GM18867 (cell line): ENCODE measurements around the gene NAV1.

Experiments
- ATAC-seq: cut with Tn5 transposase; IDR thresholded peaks from one replicate; pipeline ENCODE4 v1.9.1; 2021; ENCODE audit warnings: mild to moderate bottlenecking, moderate library complexity; ENCODE audit not compliant: unreplicated experiment

NAV1 gene

DNA sequence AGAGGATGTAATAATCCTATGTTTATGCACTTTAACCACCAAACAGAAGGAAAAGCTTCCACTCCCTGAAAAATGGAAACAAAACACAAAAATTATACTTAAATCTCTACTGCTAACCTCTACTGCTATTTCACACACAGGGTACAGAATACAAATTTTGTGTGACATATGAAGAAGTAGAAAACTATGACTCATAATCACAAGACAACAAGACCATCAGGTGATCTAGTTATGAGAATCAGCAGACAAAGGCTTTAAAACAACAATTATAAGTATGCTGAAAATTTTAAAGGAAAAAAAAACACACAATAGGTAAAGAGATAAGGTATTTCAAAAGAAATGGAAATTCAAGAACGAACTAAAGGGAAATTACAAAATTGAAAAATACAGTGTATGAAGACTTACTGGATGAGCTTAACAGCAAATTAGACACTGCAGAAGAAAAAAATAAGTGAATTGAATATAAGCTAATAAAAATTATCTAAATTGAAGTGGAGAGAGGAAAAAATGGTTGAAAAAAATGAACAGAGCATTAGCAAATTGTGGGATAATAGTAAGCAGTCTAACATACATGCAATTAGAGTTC is 13.6 kb upstream of the NAV1 start:
- ATAC-seq = no peak

DNA sequence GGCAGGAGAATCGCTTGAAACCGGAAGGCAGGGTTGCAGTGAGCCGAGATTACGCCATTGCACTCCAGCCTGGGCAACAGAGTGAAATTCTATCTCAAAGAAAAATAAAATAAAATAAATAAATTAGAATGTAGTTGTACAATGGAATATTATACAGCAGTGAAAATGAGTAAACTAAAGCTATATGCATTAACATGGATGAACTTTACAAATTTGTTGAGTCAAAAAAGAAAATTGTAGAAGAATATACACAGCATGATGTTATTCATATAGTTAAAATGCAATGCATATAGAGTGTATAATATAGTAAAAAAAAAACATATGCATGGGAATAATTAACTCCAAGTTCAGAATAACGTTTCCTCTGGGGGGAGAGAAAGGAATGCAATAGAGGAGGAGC is 11.0 kb upstream of the NAV1 start:
- no peak for ATAC-seq

DNA sequence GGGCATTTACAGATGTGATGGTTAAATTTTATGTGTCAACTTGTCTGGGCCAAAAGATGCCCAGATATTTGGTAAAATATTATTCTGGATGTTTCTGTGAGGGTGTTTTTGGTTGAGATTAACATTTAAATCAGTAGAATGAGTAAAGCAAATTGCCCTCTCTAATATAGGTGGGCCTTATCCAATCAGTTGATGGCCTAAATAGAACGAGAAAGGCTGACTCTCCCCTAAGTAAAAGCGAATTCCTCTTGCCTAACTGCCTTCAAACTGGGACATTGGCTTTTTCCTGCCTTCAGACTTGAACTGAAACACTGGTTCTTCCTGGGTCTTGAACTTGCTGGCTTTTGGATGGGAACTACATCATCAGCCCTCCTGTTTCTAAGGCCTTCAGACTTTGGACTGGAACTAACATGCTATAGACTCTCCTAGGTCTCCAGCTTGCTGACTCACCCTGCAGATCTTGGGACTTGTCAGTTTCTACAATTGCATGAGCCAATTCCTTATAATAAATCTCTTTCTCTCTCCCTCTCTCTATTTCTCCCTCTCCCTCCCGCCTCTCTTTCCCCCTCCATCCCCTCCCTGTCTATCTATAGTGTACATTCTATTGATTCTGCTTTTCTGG is 10.2 kb upstream of the NAV1 start:
- no peak for ATAC-seq

DNA sequence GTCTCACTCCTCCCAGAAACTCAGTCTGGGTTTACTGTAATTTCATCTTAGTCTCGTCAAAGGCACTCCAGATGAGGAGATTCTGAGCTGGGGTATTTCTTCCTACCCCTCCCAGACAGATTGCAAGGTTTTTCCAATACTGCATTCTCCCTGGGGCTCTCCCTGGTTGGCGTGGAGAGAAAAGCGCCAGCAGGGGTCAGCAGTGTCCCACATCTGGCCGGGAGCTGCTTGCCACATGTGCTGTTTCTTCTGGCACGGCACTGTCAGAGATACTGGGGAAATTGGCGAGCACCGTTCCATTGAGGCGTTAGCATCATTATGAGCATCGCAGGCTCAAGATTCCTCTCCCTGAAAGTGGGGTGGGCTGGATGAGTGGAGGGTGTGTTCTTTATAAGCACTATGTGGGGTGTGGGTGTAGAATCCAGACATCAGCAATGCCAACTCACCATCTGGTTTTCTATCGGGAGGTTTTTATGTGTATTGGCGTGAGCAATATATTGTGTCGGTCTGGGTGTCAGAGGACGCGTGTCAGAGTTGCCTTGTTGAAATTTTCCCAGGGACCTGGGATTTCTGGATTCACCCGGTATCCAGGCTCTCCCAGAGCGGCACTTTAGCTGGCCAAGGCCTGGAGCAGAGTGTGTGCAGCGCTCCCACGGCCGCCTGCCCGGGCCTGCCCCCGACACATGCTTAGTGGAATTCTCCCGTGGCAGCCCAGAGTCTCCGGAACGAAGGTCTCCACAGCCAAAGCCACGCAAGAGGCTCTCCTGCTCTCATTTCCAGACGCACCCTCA is 8.0 kb upstream of the NAV1 start:
- ATAC-seq = no peak

DNA sequence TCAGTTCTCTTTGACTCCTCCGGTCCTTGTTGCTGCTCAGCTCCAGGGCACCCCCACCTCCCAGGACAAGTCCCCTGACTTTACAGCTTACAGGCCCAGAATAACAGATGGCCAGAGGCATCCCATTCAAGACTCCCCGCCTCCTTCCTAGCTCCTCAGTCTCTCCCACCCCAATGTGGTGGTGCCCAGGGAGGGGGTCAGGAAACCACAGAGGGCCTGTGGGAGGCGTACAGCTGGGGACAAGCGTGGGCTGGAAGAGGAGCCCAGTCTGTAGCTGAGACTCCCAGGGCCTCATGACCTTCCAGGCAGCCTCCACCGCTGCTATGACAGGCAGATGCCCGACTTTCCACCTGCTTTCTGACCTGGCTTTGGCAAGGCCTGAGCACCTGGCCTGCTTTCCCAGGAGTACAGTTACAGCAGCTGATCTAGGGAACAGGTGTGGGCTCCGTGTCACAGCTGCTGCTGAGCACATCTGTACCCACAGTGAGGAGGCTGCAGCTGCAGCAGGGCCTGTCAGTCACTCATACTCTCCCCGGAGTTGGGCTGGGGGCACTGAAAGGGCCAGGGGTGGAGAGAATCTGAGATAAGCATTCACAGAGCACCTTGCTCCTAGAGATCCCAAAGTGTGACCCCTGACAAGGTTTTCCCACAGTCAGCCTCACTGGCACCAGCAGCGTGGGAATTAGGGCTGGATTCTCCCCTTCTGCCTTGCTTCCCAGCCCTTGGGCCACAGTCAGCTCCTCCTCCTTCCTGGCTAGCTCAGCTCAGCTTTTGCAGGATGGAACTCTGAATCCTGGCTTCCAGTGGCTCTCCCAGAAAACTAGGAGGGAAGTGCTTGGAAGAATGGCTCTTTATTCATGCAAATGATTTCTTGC is 7.1 kb upstream of the NAV1 start:
- no peak for ATAC-seq

DNA sequence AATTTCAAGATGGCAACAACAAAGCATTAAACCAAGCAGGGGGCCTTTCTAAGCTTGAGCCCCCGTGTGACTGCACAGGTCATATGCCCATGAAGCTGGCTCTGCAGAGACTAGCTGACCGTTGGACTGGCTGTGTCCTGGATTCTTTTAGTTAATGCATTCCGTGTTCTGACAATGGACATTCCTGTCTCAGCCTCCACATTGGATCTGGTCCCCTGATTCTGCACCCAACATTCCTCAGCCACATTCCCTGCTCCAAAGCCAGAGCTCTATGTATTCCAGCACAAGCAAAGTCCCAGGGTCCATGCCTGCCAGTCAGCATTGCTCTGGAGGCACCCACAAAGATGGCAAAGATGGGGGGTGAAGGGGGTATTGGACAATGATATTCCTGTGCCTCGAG is 5.1 kb upstream of the NAV1 start:
- ATAC-seq = no peak

DNA sequence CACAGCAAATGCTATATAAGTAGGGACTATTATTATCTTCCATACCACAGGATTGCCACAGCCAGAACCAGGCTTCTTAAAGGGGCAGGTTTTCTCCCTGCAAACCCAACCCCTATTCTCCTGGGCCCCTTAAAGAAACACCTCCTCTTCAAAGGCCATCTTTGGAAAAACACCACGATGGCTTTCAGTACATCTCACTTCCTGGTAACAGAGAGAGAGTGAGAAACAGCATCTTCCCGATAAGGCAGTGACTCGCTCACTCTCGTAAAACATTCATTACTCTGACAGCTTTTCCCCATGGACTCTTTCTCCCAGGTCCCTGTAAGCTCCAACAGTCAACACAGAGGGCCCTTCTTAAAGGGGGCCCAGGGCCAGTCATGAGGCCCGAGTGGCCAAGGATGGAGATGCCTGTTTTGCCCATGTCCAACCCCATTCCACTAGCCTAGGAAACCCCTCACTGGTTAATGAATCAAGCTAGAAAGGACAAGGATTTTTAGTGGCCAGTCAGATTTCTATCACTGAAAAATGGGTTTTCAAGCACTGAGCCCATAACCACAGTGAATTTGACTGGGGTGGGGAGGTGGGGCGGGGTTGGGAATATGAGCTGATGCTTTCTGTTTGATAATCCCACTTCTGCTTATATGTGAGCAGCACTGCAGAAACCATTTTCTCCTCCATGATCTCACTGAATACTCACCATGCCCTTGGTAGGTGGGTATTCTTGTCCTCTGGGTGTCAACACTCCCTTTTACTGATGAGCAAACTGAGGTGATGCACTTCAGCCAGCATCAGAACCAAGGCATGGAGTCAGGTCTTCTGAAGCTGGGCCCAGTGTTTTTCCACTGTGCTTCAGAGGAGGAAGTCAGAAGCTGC is 3.6 kb upstream of the NAV1 start:
- ATAC-seq = no peak

DNA sequence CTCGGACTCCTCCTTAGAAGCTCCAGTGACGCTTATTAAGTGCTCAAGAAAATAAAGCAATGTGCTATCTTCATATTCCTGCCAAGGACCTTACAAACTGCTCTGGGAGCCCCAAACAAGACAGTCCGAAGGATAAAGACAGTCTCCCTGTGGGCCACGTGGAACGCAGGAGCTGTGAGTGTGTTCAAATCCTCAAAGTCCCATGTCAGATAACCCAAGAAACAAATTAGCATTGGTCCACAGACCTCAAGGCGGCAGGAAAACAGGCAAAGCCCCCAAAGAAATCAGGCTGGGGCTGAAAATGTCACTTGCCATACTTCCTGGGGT is 3.0 kb upstream of the NAV1 start:
- ATAC-seq = no peak

DNA sequence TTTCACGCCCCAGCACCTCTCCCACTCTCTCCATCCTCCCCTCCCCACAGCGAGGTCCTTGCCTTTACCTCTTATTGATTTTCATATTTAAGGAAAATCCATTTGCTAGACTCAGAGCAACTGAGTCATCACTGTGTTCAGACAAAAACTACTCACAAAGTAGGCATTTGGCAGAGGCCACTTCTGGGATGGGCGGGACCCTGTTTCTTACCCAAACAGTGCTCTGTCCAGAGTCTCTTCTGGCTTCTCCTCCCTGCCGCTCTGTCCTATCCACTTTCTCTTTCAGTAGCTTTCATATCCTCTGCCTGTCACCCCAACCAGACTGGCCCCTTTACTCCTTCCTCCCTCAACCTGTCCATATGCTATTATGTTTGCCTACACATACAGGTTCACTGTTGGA is 2.4 kb upstream of the NAV1 start:
- ATAC-seq = no peak

DNA sequence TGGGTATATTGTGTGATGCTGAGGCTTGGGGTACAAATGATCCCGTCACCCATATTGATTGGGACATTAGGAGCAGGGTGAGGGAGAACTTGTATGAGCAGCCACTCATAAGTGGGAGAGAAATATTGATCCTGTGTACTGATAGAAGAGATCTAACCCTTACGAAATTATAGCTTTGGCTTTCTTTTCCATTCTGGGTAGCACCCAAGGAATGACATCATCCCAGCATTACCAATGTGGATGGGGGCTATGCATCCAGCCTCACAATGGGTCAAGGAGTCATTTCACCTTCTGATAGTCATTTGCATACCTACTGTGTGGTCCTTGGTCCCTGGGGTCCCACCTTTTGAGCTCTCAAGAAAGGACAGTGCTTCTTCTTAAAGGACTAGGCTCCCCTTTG is 1.9 kb upstream of the NAV1 start:
- ATAC-seq = no peak

DNA sequence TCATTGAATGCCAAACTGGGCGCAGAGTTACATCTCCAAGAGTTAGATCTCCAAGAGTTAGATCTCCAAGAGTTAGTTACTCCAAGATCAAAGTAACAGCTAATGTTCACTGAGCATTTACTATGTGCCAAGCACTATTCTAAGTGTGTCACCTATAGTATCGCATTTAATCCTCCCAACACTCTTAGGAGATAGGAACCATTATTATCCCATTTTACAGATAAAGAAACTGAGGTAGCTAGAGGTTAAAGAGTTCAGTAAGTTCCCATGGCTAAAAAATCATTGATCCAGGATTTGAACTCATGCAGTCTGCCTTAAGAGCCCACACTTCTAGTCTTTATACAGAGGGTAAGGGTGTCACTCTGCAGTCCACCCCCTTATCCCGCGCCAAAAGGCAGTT is 1.5 kb upstream of the NAV1 start:
- no peak for ATAC-seq

DNA sequence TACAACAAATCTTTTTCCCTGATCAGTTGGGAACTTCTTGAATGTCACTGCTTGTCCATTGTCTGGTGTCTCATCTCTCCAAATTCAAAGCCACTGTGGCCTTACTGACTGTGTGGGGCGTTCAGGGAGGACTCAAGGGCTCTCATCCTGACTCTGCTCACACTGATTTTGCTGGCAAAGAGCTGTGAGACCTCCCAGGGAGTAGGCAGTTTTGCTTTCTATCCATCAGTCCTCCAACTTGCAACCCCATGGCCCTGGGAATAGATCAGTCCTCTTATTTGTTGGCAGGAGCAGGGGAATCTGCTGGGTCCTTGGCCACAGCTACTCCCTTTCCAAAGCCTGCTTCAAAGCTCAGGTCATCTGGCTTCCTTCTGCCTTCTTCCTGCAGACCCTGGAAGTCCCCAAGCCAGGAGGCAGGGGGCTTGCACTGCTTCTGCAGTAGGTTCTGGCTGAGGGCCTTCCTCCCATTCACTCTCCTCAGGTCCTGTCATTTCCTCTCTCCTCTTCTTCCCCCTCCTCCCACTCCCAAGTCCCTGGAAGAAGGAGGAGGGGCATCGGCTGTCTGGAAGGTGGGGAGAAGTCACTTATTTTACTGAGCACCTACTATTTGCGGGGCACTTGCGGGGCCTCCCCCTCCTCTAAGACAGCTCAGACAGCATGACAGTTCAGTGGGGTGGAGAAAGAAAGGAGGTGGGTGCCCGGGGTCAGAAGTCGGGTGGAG is 876 bp upstream of the NAV1 start:
- no peak for ATAC-seq

DNA sequence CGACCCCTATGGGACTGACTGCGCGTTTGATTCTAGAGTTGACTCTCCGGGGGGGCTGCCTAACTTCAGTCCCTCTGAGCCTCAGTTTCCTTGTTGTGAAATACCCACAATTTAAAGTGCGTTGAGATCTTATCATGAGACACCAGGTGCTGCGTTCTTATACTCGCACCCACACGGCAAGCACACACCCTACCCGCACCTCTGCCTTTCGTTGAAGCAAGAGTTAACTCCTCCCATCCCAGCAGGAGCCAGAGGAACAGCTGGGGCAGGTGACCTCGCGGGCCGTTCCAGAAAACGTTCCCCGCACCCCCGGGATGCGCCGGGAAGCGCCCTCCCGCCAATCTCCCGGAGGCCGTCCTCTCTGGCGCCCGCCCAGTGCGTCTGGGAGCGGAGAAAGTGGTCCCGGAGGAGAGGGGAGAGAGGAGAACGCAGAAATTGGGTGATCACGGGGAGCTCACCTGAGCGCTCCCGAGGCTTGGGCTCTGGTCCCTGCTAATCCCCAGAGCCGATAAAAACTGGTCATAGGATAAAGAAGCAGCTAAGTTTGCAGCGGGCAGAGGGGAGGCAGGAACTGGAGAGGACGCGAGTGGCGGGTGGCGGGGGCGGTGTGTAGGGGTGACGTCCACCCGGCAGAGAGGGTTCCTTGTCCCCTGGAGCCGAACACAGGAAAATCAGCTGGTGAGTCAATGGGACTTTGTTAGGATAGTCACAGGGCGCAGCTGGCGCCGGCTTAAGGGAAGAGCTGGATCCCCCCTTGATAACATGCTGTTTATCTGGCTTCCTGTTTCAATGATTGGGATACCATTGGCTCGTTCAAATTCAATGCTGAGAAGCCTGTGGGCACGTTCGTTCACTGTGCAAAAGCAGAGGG is 869 bp downstream of the NAV1 start:
- ATAC-seq = no peak

DNA sequence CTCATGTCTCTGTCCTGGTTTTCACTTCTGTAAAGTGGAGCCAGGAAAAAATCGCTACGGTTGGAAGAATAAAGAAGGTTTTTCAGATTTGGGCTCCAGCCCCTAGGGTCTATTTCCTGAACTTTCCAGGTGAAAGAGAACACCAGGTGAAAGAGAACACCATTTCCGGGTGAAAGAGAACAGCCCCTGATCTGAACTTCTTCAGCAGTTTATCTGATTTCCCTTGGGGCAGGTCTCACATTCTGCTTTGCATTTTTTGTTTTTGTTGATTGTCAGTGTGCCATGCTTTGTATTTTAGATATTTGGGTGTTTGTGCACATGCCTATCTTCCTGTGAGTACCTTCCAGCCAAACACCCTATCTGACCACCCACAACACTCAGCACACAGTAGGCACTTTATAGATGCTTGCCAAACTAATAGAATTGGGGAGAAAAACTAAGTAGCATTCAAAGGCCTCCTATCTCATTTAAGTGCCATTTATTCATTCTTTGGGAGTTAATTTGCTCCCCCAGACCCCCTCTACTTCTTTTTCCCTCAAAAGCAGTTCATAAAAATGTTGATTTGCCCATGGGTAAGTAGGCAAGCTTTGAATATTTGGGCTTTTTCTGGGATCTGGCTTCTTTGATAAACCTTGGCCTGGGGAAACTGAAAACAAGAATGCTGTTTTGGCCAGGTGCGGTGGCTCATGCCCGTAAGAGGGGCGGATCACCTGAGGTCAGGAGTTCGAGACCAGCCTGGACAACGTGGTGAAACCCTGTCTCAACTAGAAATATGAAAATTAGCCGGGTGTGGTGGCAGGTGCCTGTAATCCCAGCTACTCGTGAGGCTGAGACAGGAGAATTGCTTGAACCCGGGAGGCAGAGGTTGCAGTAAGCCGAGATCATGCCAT is 2.2 kb downstream of the NAV1 start:
- no peak for ATAC-seq

DNA sequence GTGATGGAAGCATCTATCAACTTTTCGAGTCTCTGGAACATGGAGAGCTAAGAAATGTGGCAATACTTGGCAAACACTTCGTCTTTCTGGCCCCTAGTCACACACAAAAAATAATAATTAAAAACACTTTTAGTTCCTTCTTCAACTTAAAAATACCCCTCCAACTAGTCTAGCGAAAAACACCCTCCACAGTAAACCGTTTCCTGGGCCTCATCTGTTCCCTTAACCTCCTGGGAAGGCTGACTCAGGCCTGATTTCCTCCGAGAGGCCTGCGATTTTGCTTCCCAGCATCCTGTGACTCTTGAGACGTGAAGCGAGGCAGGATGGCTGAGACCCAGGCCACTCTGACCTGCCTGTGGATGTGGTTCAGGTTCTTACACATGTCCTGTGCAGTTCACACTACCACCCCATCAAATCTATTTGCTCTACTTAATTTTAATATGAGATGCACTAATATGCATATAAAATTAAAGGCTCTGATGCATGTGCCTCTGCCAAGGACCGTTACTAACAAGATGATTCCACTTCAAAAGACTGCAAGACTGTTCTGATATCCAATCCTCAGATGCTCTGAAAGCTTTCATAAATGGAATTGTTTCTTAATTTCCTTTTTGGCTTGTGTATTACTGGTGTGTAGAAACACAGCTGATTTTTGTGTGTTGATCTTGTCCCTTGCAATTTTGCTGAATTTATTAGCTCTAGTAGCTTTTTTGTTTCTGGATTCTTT is 3.5 kb downstream of the NAV1 start:
- ATAC-seq = no peak

DNA sequence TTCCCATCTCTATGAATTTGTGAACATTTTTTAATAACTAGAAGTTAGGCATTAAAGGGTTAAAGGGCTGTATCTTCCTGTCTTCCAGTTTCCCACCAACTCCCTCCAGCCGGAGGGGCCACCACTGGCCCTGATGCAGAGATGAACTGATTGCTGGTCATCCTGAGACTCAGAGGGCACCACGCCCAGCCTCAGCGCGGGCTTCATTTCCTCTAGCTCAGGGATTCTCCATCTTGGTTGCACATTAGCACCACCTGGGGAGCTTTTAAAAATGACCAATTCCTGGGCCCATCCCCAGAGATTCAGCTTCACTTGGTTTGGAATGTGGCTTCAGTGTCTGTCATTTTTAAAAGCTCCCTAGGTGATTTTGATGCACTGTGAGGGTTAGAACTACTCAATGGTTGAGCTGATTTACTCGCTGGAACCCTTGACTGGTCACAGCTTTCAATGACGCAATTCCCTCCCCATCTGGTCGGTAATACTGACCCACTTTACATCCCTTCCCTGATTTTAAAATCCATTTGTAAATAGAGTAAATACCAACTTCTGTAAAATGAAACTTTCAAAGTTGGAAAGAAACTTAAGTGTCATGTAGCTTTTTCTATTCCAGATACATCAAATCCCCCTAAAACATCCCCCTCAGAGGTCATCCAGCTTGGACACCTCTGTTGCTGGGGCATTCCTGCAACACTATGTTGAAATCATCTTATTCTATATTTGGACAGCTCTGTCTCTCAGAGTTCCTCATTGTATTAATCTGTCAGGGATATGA is 5.1 kb downstream of the NAV1 start:
- ATAC-seq = no peak

DNA sequence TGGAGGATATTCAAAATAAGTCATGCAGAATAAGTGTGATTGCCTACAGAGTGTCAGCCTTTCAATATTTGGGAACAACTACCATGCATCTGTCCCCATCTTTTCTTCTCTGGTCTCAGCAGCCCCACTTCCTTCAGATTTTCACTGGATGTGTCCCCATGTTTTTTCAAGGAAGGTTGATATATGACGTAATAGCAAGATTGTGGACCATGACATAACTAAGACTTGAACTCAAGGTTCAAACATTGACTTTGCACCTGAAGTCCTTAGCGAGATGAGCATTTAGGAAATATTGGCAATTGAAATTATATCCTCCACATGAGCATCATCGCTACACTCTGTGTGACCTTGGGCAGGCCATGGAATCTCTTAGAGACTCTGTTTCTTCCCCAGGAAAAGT is 5.8 kb downstream of the NAV1 start:
- no peak for ATAC-seq
